GM12878 (cell line): Measurements from ENCODE around the gene DND1. TPM values are rescaled to one million over a fixed set of nuclear protein-coding genes. Genes with fewer than 3 reads are reported as not detected.

Experiments
- BACH1 ChIP-seq: fragments of 450-650 bp; IDR thresholded peaks from 2 replicates; pipeline ENCODE4 v1.6.1; 2017; ENCODE audit warnings: mild to moderate bottlenecking, borderline replicate concordance
- CEBPB ChIP-seq, 2 experiments: fragments of 150-350 bp in 1 of 2; IDR thresholded peaks; 2 replicates each; pipeline ENCODE4 v1.6.1; 2012 to 2014; ENCODE audit warnings: low read depth in 2 of 2, low read length in 2 of 2, borderline replicate concordance in 1 of 2, inconsistent platforms in 1 of 2
- CUX1 ChIP-seq: IDR thresholded peaks from 2 replicates; pipeline ENCODE4 v1.6.1; 2012; ENCODE audit warnings: improper control_type of control experiment, low read depth, low read length; ENCODE audit not compliant: insufficient replicate concordance
- GATAD2B ChIP-seq: fragments of 450-650 bp; conservative IDR thresholded peaks from 2 replicates; pipeline ENCODE4 v1.6.1; 2017; ENCODE audit warnings: low read depth, mild to moderate bottlenecking, moderate library complexity
- HDAC6 ChIP-seq: fragments of 200-600 bp; sonication (generic); IDR thresholded peaks from one replicate; pipeline ENCODE4 v1.8.0; 2017; ENCODE audit warnings: antibody characterized with exemption; ENCODE audit not compliant: unreplicated experiment
- IKZF1 ChIP-seq: fragments of 450-650 bp; conservative IDR thresholded peaks from 2 replicates; pipeline ENCODE4 v1.6.1; 2017; ENCODE audit warnings: antibody characterized with exemption, mild to moderate bottlenecking
- MEF2A ChIP-seq: IDR thresholded peaks from 2 replicates; pipeline ENCODE4 v1.6.1; 2011; ENCODE audit warnings: low read depth, mild to moderate bottlenecking, low read length, moderate library complexity; ENCODE audit not compliant: insufficient read depth
- MTA2 ChIP-seq: fragments of 450-650 bp; IDR thresholded peaks from 2 replicates; pipeline ENCODE4 v1.6.1; 2016; ENCODE audit warnings: low read depth, mild to moderate bottlenecking, moderate library complexity
- MYC ChIP-seq: IDR thresholded peaks from 2 replicates; pipeline ENCODE4 v1.6.1; 2011; ENCODE audit warnings: mild to moderate bottlenecking, low read length, moderate library complexity, inconsistent platforms; ENCODE audit not compliant: insufficient read depth, insufficient replicate concordance, insufficient read length, severe bottlenecking
- POLR2AphosphoS5 ChIP-seq: IDR thresholded peaks from 2 replicates; pipeline ENCODE4 v1.6.1; 2011; ENCODE audit warnings: mild to moderate bottlenecking, low read length, inconsistent platforms
- PRDM15 ChIP-seq: fragments of 450-650 bp; formaldehyde crosslinking; IDR thresholded peaks from 2 replicates; pipeline ENCODE4 v1.4.0; 2020; ENCODE audit warnings: mild to moderate bottlenecking, moderate library complexity
- RB1 ChIP-seq: fragments of 450-650 bp; formaldehyde crosslinking; IDR thresholded peaks from 2 replicates; pipeline ENCODE4 v1.6.1; 2017; ENCODE audit warnings: mild to moderate bottlenecking, borderline replicate concordance
- SIN3A ChIP-seq: IDR thresholded peaks from 2 replicates; pipeline ENCODE4 v1.6.1; 2012; ENCODE audit warnings: low read depth, low read length, improper control_type of control experiment
- SMAD1 ChIP-seq: fragments of 450-650 bp; IDR thresholded peaks from 2 replicates; pipeline ENCODE4 v1.6.1; 2018; ENCODE audit warnings: mild to moderate bottlenecking, low read depth; ENCODE audit not compliant: partially characterized antibody
- SMARCA5 ChIP-seq: fragments of 450-650 bp; IDR thresholded peaks from 2 replicates; pipeline ENCODE4 v1.6.1; 2017; ENCODE audit warnings: mild to moderate bottlenecking
- STAT3 ChIP-seq: IDR thresholded peaks from 2 replicates; pipeline ENCODE4 v1.6.1; 2011; ENCODE audit warnings: low read depth, low read length, improper control_type of control experiment
- TARDBP ChIP-seq: IDR thresholded peaks from 2 replicates; pipeline ENCODE4 v1.6.1; 2016; ENCODE audit warnings: borderline replicate concordance
- TCF12 ChIP-seq: IDR thresholded peaks from 2 replicates; pipeline ENCODE4 v1.6.1; 2011; ENCODE audit warnings: low read depth, mild to moderate bottlenecking, low read length
- polyA plus RNA-seq, 11 experiments: library from polyadenylated mRNA; depleted of rRNA in 4 of 11; unstranded in 6 of 11; stranded (reverse) in 5 of 11; fragments of >200 nt; fragmentation: Nextera tagmentation in 4 of 11; fragmentation: Illumina TruSeq in 1 of 11; extraction: Ambion mirVana in 4 of 11; extraction: Trizol in 1 of 11; gene quantifications; 1 replicate in 1 of 11; 2 replicates in 10 of 11; pipeline versions ENCODE4 v1.2.1 to v1.2.3, GENCODE V29; 2011 to 2016; ENCODE audit warnings: inconsistent platforms in 2 of 11, missing spikeins in 2 of 11, low read depth in 1 of 11
- total RNA-seq, 4 experiments: library from RNA; depleted of rRNA in 3 of 4; stranded (reverse); fragments of >200 nt in 3 of 4; fragmentation: Illumina TruSeq in 1 of 4; extraction: Trizol in 1 of 4; gene quantifications; 2 replicates each; pipeline versions ENCODE4 v1.2.1 to v1.2.3, GENCODE V29; 2013 to 2021
- TF ChIP-seq, protein P1 (sequence below): IDR thresholded peaks from 2 replicates; pipeline ENCODE4 v1.6.1; 2012; ENCODE audit warnings: low read depth, low read length, improper control_type of control experiment

The DND1 gene
- total and polyA plus RNA-seq, 10 of the 15 experiments (the other 5 are each of a cell fraction or from before 2014, with no cell fraction given): 0.15 to 2.9 (median 0.73) TPM; not detected in 2

GRCh38 chr5:140639148-140639981, 34.0 kb downstream of the DND1 start, which contains the start of gene TMCO6 (continued):
- TF ChIP-seq CUX1 (no peak), MTA2 (no peak), SMAD1 (no peak), MYC (no peak), CEBPB (IDR thresholded peaks at IDR 0.05; ENCODE audit: borderline replicate concordance in 1 of 2, low read depth in 2 of 2, low read length in 2 of 2) (no peak), GATAD2B (peak; percentile 86), STAT3 (no peak), SIN3A (peak; percentile 54; the same call in 1 of the 2 replicates), SMARCA5 (no peak; the same call in 1 of the 2 replicates), RB1 (peak; percentile 87; the same call in 1 of the 2 replicates), IKZF1 (peak; percentile 93), POLR2AphosphoS5 (peak; percentile 72; the same call in 1 of the 2 replicates), TCF12 (no peak), MEF2A (no peak), TARDBP (no peak), HDAC6 (no peak), BACH1 (peak; percentile 60; the same call in 1 of the 2 replicates), PRDM15 (CRISPR knock-in tag) (no peak)
- TF ChIP-seq, protein P1, sequence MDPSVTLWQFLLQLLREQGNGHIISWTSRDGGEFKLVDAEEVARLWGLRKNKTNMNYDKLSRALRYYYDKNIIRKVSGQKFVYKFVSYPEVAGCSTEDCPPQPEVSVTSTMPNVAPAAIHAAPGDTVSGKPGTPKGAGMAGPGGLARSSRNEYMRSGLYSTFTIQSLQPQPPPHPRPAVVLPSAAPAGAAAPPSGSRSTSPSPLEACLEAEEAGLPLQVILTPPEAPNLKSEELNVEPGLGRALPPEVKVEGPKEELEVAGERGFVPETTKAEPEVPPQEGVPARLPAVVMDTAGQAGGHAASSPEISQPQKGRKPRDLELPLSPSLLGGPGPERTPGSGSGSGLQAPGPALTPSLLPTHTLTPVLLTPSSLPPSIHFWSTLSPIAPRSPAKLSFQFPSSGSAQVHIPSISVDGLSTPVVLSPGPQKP: 0 out of 2 replicates have a peak, but pooled peaks have one; percentile 5
